SK-N-MC (cell line): ENCODE measurements around the gene DSG2.
"Not testable (repeated sequence)": the region's sequence is repeated elsewhere in the genome, so short reads cannot be mapped to it uniquely, and the experiment has no call there.

ENCODE experiments used
- DNase-seq: peaks from one replicate; pipeline ENCODE4 v3.0.0-alpha.2; 2011; ENCODE audit warnings: low read depth, low spot score
- H3K27ac ChIP-seq: fragments of 200-600 bp; sonication (generic); 2 replicates; pipeline ENCODE4 v1.5.1; 2016; ENCODE audit warnings: mixed run types
- H3K36me3 ChIP-seq: fragments of 200-600 bp; sonication (generic); 2 replicates; pipeline ENCODE4 v1.6.1; 2017; ENCODE audit warnings: antibody characterized with exemption, low read length, mixed read lengths; ENCODE audit not compliant: insufficient read depth
- H3K4me3 ChIP-seq: fragments of 200-600 bp; sonication (generic); 2 replicates; pipeline ENCODE4 v1.5.1; 2016
- H3K9ac ChIP-seq: fragments of 200-600 bp; sonication (generic); 2 replicates; pipeline ENCODE4 v1.8.0; 2017; ENCODE audit warnings: mixed run types, mixed read lengths; ENCODE audit not compliant: insufficient read length
- H3K9me3 ChIP-seq: fragments of 200-600 bp; sonication (generic); 2 replicates; pipeline ENCODE4 v1.6.1; 2017; ENCODE audit warnings: low read depth, mild to moderate bottlenecking, antibody characterized with exemption, low read length, moderate library complexity, mixed read lengths
- EZH2 ChIP-seq: fragments of 200-600 bp; sonication (generic); IDR thresholded peaks from one replicate; pipeline ENCODE4 v1.6.1; 2017; ENCODE audit warnings: antibody characterized with exemption
- FOXP2 ChIP-seq: optimal IDR thresholded peaks from 2 replicates; pipeline ENCODE3; 2011; ENCODE audit warnings: mild to moderate bottlenecking, moderate library complexity; ENCODE audit not compliant: insufficient read depth; ENCODE audit errors: extremely low read length, control extremely low read depth
- POLR2AphosphoS5 ChIP-seq: IDR thresholded peaks from 2 replicates; pipeline ENCODE4 v1.6.1; 2012; ENCODE audit warnings: mild to moderate bottlenecking, low read depth, low read length, borderline replicate concordance

Gene DSG2

DNA sequence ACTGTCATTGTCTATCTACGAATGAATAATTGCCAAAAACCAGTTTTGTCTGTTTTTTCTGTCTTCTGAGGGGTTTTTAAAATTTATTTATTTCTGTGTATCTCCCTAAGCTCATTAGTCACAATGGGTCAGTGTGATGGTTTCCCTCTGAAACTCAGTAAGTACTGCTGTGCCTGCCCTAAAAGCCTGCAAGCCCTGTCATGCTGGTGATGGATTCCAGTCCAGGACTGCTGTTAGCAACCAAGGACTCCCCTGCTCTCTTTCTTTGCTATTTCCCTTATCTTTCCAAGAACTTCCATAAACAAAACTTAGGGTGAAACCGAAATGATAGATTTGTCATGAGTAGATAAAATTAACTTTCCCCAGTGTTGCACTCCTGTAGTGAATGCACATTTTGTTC is 11.8 kb upstream of the DSG2 start:
- no peak overlapping the region for H3K27ac ChIP-seq
- no peak overlapping the region for H3K9ac ChIP-seq
- H3K4me3 ChIP-seq, result no peak overlapping the region

DNA sequence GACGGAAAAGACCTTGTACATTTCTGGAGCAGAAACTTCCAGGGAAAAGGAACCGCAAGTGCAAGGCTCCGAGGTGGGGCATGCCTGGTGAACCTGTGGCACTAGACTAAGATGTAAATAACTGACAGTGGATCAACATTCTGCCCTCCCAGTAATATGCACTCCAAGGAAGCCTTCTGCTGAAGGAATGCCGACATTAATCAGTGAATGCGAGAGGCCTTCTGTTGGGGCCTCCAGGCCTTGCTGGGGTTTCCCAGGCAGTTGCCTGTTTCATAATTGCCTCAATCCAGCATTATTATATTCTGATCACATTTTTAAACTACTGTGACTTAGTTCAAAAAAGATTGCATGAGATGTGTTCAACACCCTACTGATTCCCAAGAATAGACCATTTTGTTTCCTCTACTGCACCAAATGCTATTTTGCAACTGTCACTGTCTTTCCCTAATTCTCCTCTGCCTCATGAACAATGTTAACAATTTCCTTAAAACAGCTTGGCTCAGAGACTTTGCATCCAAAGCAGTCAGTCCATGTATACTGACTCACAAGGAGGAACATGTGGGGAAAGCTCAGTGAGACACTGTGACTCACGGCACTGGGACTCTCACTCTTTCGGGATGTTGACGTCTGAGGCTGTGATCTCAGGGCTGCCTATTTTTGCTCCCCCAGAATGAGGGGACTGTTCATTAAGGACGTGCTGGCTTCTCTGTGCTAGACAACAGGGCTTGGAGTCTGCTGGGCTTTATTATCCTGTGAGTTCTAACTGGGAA is 10.5 kb upstream of the DSG2 start:
- Histone ChIP-seq H3K9ac (no peak overlapping the region), H3K27ac (no peak overlapping the region), H3K9me3 (no peaks in the 10 kb centered on the region), H3K4me3 (no peak overlapping the region), H3K36me3 (no peaks in the 10 kb centered on the region)
- DNase-seq, result no peak
- TF ChIP-seq POLR2AphosphoS5, result no peak
- TF ChIP-seq EZH2, result no peak
- no peak for TF ChIP-seq FOXP2

More for the DNA sequence above, 11.8 kb upstream of the DSG2 start:
- no peaks in the 10 kb centered on the region for H3K9me3 ChIP-seq
- no peak for DNase-seq
- TF ChIP-seq POLR2AphosphoS5 (no peak), FOXP2 (no peak), EZH2 (no peak)
- no peaks in the 10 kb centered on the region for H3K36me3 ChIP-seq

DNA sequence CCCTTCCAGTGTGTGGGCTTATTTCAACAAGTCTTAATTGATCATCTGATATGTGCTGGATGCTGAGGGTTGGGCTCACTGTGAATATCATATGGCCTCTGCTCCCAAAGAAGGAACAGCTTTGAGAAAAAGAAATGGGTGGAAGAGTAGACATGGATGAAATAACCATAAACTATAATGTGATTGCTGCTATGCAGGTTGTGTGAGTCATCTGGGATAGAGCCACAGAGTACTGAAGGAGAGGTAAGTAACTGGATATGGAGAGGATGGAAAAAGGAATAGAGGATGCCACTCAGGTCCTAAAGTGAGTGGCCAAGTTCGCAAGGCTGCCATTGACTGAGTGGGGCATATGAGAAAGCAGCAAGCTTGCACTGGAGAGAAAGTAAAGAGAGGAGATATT is 8.7 kb upstream of the DSG2 start:
- TF ChIP-seq EZH2 (no peak), POLR2AphosphoS5 (no peak), FOXP2 (no peak)
- DNase-seq, result no peak
- Histone ChIP-seq H3K9ac (no peak overlapping the region), H3K36me3 (no peaks in the 10 kb centered on the region), H3K4me3 (no peak overlapping the region), H3K9me3 (no peaks in the 10 kb centered on the region), H3K27ac (no peak overlapping the region)

DNA sequence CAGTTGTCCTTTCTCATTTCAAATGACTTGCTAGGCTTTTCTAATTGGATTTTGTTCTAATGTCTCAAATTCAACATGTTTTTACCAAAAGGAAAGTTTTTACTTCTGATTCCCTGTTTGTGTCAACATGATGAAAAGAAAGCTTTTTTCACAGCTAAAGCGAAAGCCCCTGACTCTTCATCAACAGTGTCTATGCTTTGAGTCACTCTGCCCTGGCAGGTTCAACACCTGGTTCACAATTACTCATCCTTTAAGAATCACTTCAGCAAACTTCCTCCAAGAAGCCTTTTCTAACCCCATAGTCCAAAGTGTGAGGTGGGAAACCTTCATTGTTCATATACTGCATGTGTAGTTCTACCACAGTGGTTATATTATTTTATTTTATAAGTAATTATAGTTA is 7.6 kb upstream of the DSG2 start:
- Histone ChIP-seq H3K9ac (no peak overlapping the region), H3K27ac (no peak overlapping the region), H3K9me3 (no peaks in the 10 kb centered on the region), H3K36me3 (no peaks in the 10 kb centered on the region), H3K4me3 (no peak overlapping the region)
- TF ChIP-seq POLR2AphosphoS5 (no peak), FOXP2 (no peak), EZH2 (no peak)
- no peak for DNase-seq

DNA sequence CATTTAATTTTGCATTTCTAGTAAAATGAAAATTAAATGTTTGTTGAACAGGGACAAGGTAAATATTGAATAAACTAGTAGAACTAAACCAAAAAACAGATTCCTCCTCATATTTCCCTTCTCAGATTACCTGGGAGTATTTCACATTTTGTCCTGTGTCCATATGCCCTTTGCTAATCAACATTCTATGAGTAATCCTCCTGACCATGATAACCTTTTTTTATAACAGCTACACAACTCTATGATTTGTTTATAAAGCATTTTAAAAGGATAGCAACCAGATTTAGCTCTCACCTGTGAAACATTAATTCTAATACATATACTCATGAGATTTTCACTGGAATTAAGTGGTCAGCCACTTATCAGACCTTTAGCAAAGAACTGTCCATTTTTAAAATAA is 7.1 kb upstream of the DSG2 start:
- no peak for DNase-seq
- no peak overlapping the region for H3K4me3 ChIP-seq
- no peak for TF ChIP-seq FOXP2
- no peak for TF ChIP-seq EZH2
- no peak for TF ChIP-seq POLR2AphosphoS5
- no peaks in the 10 kb centered on the region for H3K9me3 ChIP-seq
- H3K9ac ChIP-seq, result no peak overlapping the region
- H3K27ac ChIP-seq, result no peak overlapping the region
- H3K36me3 ChIP-seq, result no peaks in the 10 kb centered on the region

DNA sequence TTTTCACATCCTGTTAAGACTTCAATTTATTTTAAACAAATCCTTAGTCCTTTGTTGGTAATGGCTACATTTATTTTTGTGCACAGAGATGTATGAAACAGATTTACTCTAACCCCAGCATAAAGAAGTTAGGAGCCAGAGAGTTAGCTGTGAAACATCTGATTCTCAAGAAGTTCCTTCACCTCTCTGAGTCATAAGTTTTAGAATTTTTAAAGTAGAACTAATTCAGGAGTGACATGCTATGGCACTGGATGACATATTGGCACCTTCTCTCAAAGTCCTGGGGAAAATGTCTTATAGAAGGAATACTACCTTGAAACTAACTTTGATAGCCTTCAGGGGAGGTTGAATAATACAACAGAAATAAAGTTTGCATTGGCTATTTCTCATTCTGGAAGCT is 6.4 kb upstream of the DSG2 start:
- no peak overlapping the region for H3K4me3 ChIP-seq
- no peak overlapping the region for H3K9ac ChIP-seq
- no peaks in the 10 kb centered on the region for H3K9me3 ChIP-seq
- DNase-seq, result no peak
- no peak for TF ChIP-seq EZH2
- no peak for TF ChIP-seq POLR2AphosphoS5
- TF ChIP-seq FOXP2, result no peak
- no peak overlapping the region for H3K27ac ChIP-seq
- no peaks in the 10 kb centered on the region for H3K36me3 ChIP-seq

DNA sequence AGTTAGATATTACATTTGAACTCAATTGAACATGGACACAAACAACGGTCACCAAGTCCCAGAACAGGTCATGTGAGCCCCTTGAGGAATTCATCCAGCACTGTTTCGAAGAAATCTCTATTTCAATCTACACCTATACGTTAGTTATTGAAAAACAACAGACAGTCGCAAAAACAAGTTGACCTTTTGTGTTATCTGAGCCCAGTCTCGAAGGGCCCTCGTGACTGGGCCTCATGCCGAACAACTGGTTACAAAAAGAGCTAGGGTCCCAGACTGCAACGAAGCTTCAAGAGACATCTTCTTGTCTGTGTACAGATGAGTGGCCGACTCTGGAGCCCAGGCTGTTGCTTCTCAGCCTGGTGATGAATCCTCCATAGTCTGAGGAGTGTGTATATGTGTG is 5.3 kb upstream of the DSG2 start:
- no peak overlapping the region for H3K9ac ChIP-seq
- no peaks in the 10 kb centered on the region for H3K36me3 ChIP-seq
- no peak for DNase-seq
- no peak overlapping the region for H3K4me3 ChIP-seq
- H3K27ac ChIP-seq, result no peak overlapping the region
- no peaks in the 10 kb centered on the region for H3K9me3 ChIP-seq
- TF ChIP-seq FOXP2 (no peak), EZH2 (no peak), POLR2AphosphoS5 (no peak)

DNA sequence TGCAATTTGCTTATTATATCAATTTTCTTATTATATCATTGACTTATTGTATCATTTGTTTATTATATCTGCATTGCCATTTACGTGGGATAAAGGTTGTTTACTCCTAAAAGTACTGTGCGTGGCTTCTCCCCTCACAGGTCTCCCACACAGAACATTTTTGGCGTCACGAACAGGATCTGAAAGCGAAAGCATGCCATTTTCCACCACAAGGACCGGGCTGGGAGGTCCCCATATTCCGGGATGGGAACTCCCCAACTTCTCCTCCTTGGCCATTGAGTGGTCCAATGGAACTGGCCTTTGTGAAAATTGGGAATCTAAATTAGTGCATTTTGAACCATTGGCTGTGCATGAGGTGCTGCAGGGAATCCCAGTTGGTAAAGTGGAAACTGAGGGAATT is 4.8 kb upstream of the DSG2 start:
- Histone ChIP-seq H3K9me3 (no peaks in the 10 kb centered on the region), H3K27ac (no peak overlapping the region), H3K36me3 (no peaks in the 10 kb centered on the region), H3K4me3 (no peak overlapping the region), H3K9ac (no peak overlapping the region)
- TF ChIP-seq EZH2 (no peak), POLR2AphosphoS5 (no peak), FOXP2 (no peak)
- DNase-seq, result no peak

DNA sequence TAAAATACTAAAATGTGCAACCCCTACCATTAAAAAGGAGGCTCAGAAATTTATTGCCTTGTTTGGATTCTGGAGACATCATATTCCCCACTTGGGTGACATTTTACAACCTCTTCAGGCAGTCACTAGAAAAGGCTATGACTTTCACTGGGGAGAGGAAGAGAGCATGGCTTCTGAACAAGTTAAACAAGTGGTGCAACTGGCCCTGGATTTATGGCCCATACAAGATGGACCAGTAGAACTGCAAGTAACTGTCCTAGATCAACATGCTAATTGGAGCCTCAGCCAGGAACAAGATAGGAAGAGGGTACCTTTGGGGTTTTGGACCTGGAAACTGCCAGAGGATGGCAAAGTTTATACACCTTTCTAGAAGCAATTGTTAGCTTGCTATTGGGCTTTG is 4.0 kb upstream of the DSG2 start:
- TF ChIP-seq FOXP2 (no peak), EZH2 (no peak), POLR2AphosphoS5 (no peak)
- no peaks in the 10 kb centered on the region for H3K9me3 ChIP-seq
- H3K9ac ChIP-seq, result no peak overlapping the region
- no peak overlapping the region for H3K4me3 ChIP-seq
- H3K36me3 ChIP-seq, result no peaks in the 10 kb centered on the region
- H3K27ac ChIP-seq, result no peak overlapping the region
- no peak for DNase-seq

DNA sequence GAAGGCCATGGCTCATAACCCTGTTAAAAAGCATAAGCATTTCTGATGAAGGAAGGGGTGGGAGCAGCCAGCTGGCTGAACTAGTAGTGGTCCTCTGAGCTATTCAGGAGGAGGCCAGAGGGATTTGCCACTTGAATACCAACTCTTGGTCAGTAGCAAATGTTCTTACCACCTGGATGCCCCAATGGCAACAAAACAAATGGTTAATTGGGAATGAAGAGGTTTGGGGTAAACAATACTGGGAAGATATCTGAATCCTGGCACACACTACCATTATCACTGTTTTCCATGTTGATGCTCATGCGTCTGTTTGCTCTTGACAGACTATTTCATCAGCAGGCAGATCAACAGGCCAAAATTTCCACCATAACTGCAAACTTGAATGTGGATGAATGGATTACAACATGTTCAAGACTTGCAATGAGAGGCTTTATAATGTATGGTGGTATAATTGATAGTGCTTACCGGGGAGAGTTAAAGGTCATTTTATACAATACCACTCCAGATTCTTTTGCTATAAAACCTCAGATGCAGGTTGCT is 3.2 kb upstream of the DSG2 start:
- not testable (repeated sequence) for H3K36me3 ChIP-seq, H3K4me3 ChIP-seq, DNase-seq, H3K9me3 ChIP-seq, H3K9ac ChIP-seq, H3K27ac ChIP-seq
